GM18517 (cell line): ENCODE data around the gene RPL10A.
"Not testable (repeated sequence)": the region's sequence is repeated elsewhere in the genome, so short reads cannot be mapped to it uniquely, and the experiment has no call there.

Source experiments
- ATAC-seq: cut with Tn5 transposase; IDR thresholded peaks from one replicate; pipeline ENCODE4 v1.9.1; 2021; ENCODE audit warnings: mild to moderate bottlenecking, moderate library complexity; ENCODE audit not compliant: unreplicated experiment

Gene RPL10A

GRCh38 chr6:35508027-35508426 is 39.8 kb downstream of the RPL10A start:
- no peak for ATAC-seq

GRCh38 chr6:35508542-35508941 is 40.3 kb downstream of the RPL10A start:
- no peak for ATAC-seq

GRCh38 chr6:35510916-35511561 is 42.8 kb downstream of the RPL10A start:
- no peak for ATAC-seq

GRCh38 chr6:35511562-35511941 is 43.4 kb downstream of the RPL10A start:
- ATAC-seq: no peak

- ATAC-seq: no peak
Measured at GRCh38 chr6:35512006-35512405, 43.8 kb downstream of the RPL10A start.

- ATAC-seq: no peak
Measured at GRCh38 chr6:35512740-35513139, 44.5 kb downstream of the RPL10A start, which contains the start of gene TULP1. Gene TULP1 (minus strand): TSS chr6:35512896. CDS start chr6:35512858, 38 bp downstream.

- ATAC-seq: no peak
Measured at GRCh38 chr6:35514587-35514986, 46.4 kb downstream of the RPL10A start.

- not testable (repeated sequence) for ATAC-seq
Measured at GRCh38 chr6:35515939-35516338, 47.7 kb downstream of the RPL10A start.

- no peak for ATAC-seq
Measured at GRCh38 chr6:35516712-35517111, 48.5 kb downstream of the RPL10A start.

- not testable (repeated sequence) for ATAC-seq
Measured at GRCh38 chr6:35517978-35518377, 49.8 kb downstream of the RPL10A start.

- ATAC-seq: no peak
Measured at GRCh38 chr6:35518566-35519312, 50.5 kb downstream of the RPL10A start.

- no peak for ATAC-seq
Measured at GRCh38 chr6:35519313-35520015, 51.3 kb downstream of the RPL10A start.
